ENCODE measurements around the gene PDE8B. TPM values are rescaled to one million over a fixed set of nuclear protein-coding genes. Genes with fewer than 3 reads are reported as not detected.

Gene PDE8B
- total and polyA plus RNA-seq, 12 donors: 0.27 to 5.6 (median 1.4) TPM

- Histone ChIP-seq H3K27me3 (no peaks in the 10 kb centered on the region), H3K36me3 (peaks cover 0 to 85% (median 26%) of the 10 kb centered on the region in 9 donors), H3K27ac (no peak overlapping the region), H3K4me3 (no peak overlapping the region), H3K9me3 (no peaks in the 10 kb centered on the region), H3K4me1 (no peaks in the 10 kb centered on the region)
- intact Hi-C loops (cut with DNase I): no loop called here
- no peak for ATAC-seq
- 92 to 93% methylated on average over 5 of the region's 5 CpGs for WGBS, 2 donors
- no peak for DNase-seq
- TF ChIP-seq CTCF (IDR thresholded peaks at IDR 0.05): no peak
Observed at GRCh38 chr5:77428526-77428925, 218.0 kb downstream of the PDE8B start.

GRCh38 chr5:77430726-77431125 lies 220.2 kb downstream of the PDE8B start:
- H3K4me1 ChIP-seq: no peaks in the 10 kb centered on the region
- H3K27ac ChIP-seq: no peak overlapping the region
- no peak for ATAC-seq
- H3K4me3 ChIP-seq: no peak overlapping the region
- no peaks in the 10 kb centered on the region for H3K9me3 ChIP-seq
- H3K27me3 ChIP-seq: no peaks in the 10 kb centered on the region
- TF ChIP-seq CTCF (IDR thresholded peaks at IDR 0.05): no peak
- H3K36me3 ChIP-seq: peaks cover 0 to 95% (median 28%) of the 10 kb centered on the region in 9 donors
- intact Hi-C loops (cut with DNase I): loop anchor here in 3 of 10 donors (10.0 kb wide), 1 partner anchor 286 kb away; no protein-coding TSS in a partner anchor
- WGBS, 2 donors: 96 to 99% methylated on average over 1 of the region's 1 CpG
- DNase-seq: no peak

DNA sequence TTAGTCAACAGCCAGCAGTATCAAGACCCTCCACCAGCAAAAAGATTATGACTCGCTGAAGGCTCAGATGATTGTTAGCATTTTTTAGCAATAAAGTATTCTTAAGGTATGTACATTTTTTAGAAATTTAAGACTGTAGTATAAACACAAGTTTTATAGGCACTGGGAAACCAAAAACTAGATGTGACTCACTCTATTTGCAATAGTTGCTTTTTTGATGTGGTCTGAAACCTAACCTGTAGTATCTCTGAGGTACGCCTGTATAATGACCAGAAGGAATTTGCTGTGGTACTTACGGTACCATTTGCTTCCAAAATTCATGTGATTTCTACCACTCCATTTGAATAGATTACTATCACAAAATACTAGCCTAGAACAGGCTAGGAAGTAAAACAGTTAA lies 220.8 kb downstream of the PDE8B start:
- WGBS, 2 donors: 98 to 99% methylated on average over 3 of the region's 3 CpGs
- no peak for DNase-seq
- H3K27me3 ChIP-seq: no peaks in the 10 kb centered on the region
- H3K36me3 ChIP-seq: peaks cover 0 to 95% (median 28%) of the 10 kb centered on the region in 9 donors
- no peak overlapping the region for H3K27ac ChIP-seq
- no peaks in the 10 kb centered on the region for H3K9me3 ChIP-seq
- H3K4me3 ChIP-seq: no peak overlapping the region
- ATAC-seq: no peak
- intact Hi-C loops (cut with DNase I): loop anchor here in 3 of 10 donors (10.0 kb wide), 1 partner anchor 286 kb away; no protein-coding TSS in a partner anchor
- no peak for TF ChIP-seq CTCF (IDR thresholded peaks at IDR 0.05)
- no peaks in the 10 kb centered on the region for H3K4me1 ChIP-seq

GRCh38 chr5:77431719-77432118 lies 221.2 kb downstream of the PDE8B start:
- Histone ChIP-seq H3K27me3 (no peaks in the 10 kb centered on the region), H3K27ac (no peak overlapping the region), H3K9me3 (no peaks in the 10 kb centered on the region), H3K4me1 (no peaks in the 10 kb centered on the region), H3K4me3 (no peak overlapping the region), H3K36me3 (peaks cover 0 to 94% (median 28%) of the 10 kb centered on the region in 9 donors)
- 94 to 95% methylated on average over 1 of the region's 1 CpG for WGBS, 2 donors
- intact Hi-C loops (cut with DNase I): loop anchor here in 3 of 10 donors (10.0 kb wide), 1 partner anchor 287 kb away; no protein-coding TSS in a partner anchor
- DNase-seq (no peak), ATAC-seq (no peak)
- TF ChIP-seq CTCF (IDR thresholded peaks at IDR 0.05): no peak

Data from heart right ventricle (tissue), 16 donors.